ENCODE results near the gene CAMK1D.
A peak's percentile ranks its signal among the peaks of the same experiment; 100 is the strongest.

Gene CAMK1D

DNA sequence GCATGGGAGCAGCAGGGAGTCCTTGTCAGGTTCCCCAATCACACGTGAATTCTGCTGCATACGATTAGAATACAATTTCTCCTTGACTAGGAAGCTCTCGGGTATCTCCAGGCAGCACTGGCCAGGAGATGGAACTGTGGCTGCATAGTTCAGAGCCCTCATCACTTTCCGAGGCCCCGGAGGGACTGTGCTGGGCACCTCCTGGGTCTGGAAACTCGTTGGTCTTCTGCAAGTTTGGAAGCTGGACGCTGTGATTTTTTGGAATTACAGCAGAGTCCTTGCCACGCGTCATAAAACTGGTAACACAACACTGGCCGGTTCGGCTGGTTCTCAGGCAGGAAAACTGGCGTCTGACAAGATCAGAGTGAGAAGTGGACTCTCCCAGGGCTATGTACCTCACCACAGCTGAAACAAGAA lies 436.1 kb downstream of the CAMK1D start:
- TF ChIP-seq, protein P1, sequence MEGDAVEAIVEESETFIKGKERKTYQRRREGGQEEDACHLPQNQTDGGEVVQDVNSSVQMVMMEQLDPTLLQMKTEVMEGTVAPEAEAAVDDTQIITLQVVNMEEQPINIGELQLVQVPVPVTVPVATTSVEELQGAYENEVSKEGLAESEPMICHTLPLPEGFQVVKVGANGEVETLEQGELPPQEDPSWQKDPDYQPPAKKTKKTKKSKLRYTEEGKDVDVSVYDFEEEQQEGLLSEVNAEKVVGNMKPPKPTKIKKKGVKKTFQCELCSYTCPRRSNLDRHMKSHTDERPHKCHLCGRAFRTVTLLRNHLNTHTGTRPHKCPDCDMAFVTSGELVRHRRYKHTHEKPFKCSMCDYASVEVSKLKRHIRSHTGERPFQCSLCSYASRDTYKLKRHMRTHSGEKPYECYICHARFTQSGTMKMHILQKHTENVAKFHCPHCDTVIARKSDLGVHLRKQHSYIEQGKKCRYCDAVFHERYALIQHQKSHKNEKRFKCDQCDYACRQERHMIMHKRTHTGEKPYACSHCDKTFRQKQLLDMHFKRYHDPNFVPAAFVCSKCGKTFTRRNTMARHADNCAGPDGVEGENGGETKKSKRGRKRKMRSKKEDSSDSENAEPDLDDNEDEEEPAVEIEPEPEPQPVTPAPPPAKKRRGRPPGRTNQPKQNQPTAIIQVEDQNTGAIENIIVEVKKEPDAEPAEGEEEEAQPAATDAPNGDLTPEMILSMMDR (conservative IDR thresholded peaks at IDR 0.05): no peak; the same call in 1 of the 2 replicates
- H3K27ac ChIP-seq: peak overlapping the region; percentile 75

- H3K27ac ChIP-seq: no peak overlapping the region
- TF ChIP-seq, protein P1 (conservative IDR thresholded peaks at IDR 0.05): no peak
Observed at GRCh38 chr10:12787297-12787696, 437.9 kb downstream of the CAMK1D start.

GRCh38 chr10:12788277-12788676 lies 438.9 kb downstream of the CAMK1D start:
- H3K27ac ChIP-seq: no peak overlapping the region
- TF ChIP-seq, protein P1 (conservative IDR thresholded peaks at IDR 0.05): no peak

DNA sequence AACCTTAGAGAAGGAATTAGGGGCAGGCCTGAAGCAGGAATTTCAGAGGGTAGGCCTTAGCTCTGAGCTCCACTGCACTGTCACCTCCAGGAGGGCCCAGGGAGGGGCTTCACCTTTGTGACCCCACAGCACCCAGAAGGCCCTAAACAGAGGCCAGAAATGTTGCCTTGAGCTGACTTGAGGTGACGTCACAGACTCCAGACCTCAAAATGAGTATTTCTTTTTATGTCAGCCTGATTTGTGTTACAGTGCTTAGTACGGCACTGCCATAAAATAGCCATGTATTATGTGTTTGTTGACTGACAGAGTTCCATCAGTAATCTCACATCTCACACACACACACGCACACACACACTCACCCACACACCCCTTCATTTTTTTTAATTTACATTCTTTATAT lies 440.9 kb downstream of the CAMK1D start:
- no peak overlapping the region for H3K27ac ChIP-seq
- TF ChIP-seq, protein P1 (conservative IDR thresholded peaks at IDR 0.05): no peak

- no peak overlapping the region for H3K27ac ChIP-seq
- TF ChIP-seq, protein P1 (conservative IDR thresholded peaks at IDR 0.05): no peak
Observed at GRCh38 chr10:12791728-12792127, 442.4 kb downstream of the CAMK1D start.

- TF ChIP-seq, protein P1 (conservative IDR thresholded peaks at IDR 0.05): no peak
- H3K27ac ChIP-seq: no peak overlapping the region
Observed at GRCh38 chr10:12792889-12793556, 443.7 kb downstream of the CAMK1D start.

DNA sequence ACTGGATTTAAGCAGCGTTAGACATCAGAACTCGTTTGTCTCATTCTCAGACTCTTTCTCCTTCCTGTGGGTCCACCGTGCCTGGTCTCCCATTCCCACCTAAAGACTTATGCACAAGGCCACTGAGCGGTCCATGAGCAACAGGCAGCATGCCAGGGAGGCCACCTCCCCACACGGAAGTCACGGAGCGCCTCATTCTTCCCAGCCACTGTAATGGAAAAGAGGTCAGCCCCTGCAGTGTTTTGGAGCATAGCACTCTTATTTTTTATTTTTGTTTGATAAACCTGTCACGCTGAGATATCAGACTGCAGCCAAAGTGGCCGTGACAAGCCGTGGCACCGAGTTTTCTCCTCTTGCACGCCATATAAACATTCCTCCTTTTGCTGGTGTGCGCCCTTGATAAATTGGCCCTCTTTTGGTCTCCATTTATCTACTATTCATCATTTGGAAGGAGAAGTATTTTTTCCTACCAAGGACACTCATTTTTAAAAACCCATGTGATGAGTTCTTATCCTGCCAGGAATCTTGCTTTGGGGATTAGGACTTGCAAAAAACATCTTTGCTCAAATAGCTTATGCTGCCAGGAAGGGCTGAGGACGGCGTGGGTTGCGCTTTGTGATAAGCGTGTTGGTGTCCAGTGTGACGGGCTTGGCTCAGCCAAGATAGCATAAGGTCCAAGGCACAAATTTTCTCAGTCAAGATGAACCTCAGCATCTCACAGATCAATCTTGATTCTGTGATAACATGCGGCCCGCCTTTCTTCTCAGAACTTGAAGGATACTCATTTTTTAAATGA lies 446.2 kb downstream of the CAMK1D start:
- H3K27ac ChIP-seq: no peak overlapping the region
- TF ChIP-seq, protein P1 (conservative IDR thresholded peaks at IDR 0.05): no peak

All from VCaP (cell line).